Neural crest cell (in vitro differentiated cells): Measurements from ENCODE around the gene RNF224. TPM values are rescaled to one million over a fixed set of nuclear protein-coding genes. Genes with fewer than 3 reads are reported as not detected.

Experiments
- DNase-seq: peaks from one replicate; pipeline ENCODE4 v3.0.0; 2021; ENCODE audit warnings: low read depth, mixed read lengths, low spot score
- H3K27ac Mint-ChIP-seq: one replicate; pipeline ENCODE4 v1.8.0; 2021; ENCODE audit warnings: mild to moderate bottlenecking, mixed read lengths; ENCODE audit not compliant: unreplicated experiment
- H3K27me3 Mint-ChIP-seq: 2 replicates; pipeline ENCODE4 v1.8.0; 2021; ENCODE audit warnings: low read depth, mild to moderate bottlenecking, mixed read lengths
- H3K36me3 Mint-ChIP-seq: 2 replicates; pipeline ENCODE4 v1.8.0; 2021; ENCODE audit warnings: low read depth, mild to moderate bottlenecking, mixed read lengths
- H3K4me1 Mint-ChIP-seq: 2 replicates; pipeline ENCODE4 v1.8.0; 2021; ENCODE audit warnings: mixed read lengths
- H3K4me3 Mint-ChIP-seq: one replicate; pipeline ENCODE4 v1.8.0; 2021; ENCODE audit warnings: mild to moderate bottlenecking, mixed read lengths
- H3K9me3 Mint-ChIP-seq: 2 replicates; pipeline ENCODE4 v1.8.0; 2021; ENCODE audit warnings: mixed read lengths
- total RNA-seq: library from RNA; stranded (reverse); gene quantifications from 2 replicates; pipeline ENCODE4 v1.2.1, GENCODE V29; 2021
- TF ChIP-seq, protein P1 (sequence below): fragments of 200-600 bp; sonication (generic); conservative IDR thresholded peaks from 2 replicates; pipeline ENCODE4 v1.5.0; 2021; ENCODE audit warnings: antibody characterized with exemption, mild to moderate bottlenecking

The RNF224 gene
- total RNA-seq, 1 donor from 2014 or later: not detected

DNA sequence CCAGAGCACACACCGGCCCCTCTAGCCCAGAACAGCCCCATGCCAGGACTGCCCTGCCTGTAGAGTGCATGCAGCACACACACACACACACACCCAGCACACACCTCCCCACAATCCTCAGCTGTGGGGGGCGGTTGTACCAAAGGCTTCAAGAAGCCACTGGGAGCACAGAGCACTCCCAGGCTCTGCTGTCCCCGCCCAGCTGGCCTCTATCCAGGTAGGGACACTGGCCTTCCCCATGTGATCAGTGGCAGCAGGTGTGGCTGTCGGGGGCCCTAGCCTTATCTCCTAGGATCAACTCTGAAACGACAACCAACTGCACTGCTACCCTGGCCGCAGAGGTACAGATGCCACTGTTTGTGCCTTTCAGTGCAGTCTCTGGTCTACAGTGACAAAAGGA, 40.9 kb upstream of the RNF224 start:
- TF ChIP-seq, protein P1, sequence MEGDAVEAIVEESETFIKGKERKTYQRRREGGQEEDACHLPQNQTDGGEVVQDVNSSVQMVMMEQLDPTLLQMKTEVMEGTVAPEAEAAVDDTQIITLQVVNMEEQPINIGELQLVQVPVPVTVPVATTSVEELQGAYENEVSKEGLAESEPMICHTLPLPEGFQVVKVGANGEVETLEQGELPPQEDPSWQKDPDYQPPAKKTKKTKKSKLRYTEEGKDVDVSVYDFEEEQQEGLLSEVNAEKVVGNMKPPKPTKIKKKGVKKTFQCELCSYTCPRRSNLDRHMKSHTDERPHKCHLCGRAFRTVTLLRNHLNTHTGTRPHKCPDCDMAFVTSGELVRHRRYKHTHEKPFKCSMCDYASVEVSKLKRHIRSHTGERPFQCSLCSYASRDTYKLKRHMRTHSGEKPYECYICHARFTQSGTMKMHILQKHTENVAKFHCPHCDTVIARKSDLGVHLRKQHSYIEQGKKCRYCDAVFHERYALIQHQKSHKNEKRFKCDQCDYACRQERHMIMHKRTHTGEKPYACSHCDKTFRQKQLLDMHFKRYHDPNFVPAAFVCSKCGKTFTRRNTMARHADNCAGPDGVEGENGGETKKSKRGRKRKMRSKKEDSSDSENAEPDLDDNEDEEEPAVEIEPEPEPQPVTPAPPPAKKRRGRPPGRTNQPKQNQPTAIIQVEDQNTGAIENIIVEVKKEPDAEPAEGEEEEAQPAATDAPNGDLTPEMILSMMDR: no peak
- Mint-ChIP-seq H3K27ac (no peak overlapping the region), H3K4me3 (peak overlapping the region; percentile 90)

GRCh38 chr9:137187386-137187785, 39.9 kb upstream of the RNF224 start:
- no peak overlapping the region for H3K27ac Mint-ChIP-seq
- peaks cover 21% of the 10 kb centered on the region for H3K4me1 Mint-ChIP-seq
- no peak for DNase-seq
- TF ChIP-seq, protein P1: no peak
- H3K9me3 Mint-ChIP-seq: no peaks in the 10 kb centered on the region
- H3K27me3 Mint-ChIP-seq: no peaks in the 10 kb centered on the region
- no peaks in the 10 kb centered on the region for H3K36me3 Mint-ChIP-seq
- H3K4me3 Mint-ChIP-seq: peak overlapping the region; percentile 90

More for the DNA sequence above, 40.9 kb upstream of the RNF224 start:
- no peak for DNase-seq
- no peaks in the 10 kb centered on the region for H3K36me3 Mint-ChIP-seq
- H3K4me1 Mint-ChIP-seq: peaks cover 21% of the 10 kb centered on the region
- no peaks in the 10 kb centered on the region for H3K9me3 Mint-ChIP-seq
- no peaks in the 10 kb centered on the region for H3K27me3 Mint-ChIP-seq

GRCh38 chr9:137188086-137188489, 39.2 kb upstream of the RNF224 start:
- peaks cover 21% of the 10 kb centered on the region for H3K4me1 Mint-ChIP-seq
- H3K27me3 Mint-ChIP-seq: no peaks in the 10 kb centered on the region
- H3K36me3 Mint-ChIP-seq: no peaks in the 10 kb centered on the region
- peak overlapping the region; percentile 90 for H3K4me3 Mint-ChIP-seq
- TF ChIP-seq, protein P1: no peak
- no peak for DNase-seq
- peak overlapping the region; percentile 81 for H3K27ac Mint-ChIP-seq
- H3K9me3 Mint-ChIP-seq: no peaks in the 10 kb centered on the region

- no peaks in the 10 kb centered on the region for H3K36me3 Mint-ChIP-seq
- H3K27me3 Mint-ChIP-seq: no peaks in the 10 kb centered on the region
- no peaks in the 10 kb centered on the region for H3K9me3 Mint-ChIP-seq
- peaks cover 21% of the 10 kb centered on the region for H3K4me1 Mint-ChIP-seq
- TF ChIP-seq, protein P1: peak; percentile 57
- H3K4me3 Mint-ChIP-seq: peak within 1 kb of the TSS; percentile 96
- H3K27ac Mint-ChIP-seq: peak within 1 kb of the TSS; percentile 98
- DNase-seq: peak; percentile 94
Observed at GRCh38 chr9:137188490-137189296, 38.6 kb upstream of the RNF224 start, which contains the start of the genes ANAPC2 and SSNA1. ANAPC2 (minus strand) TSS chr9:137188560; CDS start chr9:137188532, 28 bp downstream. SSNA1 (plus strand) TSS chr9:137188676; CDS start chr9:137188727, 51 bp downstream.

DNA sequence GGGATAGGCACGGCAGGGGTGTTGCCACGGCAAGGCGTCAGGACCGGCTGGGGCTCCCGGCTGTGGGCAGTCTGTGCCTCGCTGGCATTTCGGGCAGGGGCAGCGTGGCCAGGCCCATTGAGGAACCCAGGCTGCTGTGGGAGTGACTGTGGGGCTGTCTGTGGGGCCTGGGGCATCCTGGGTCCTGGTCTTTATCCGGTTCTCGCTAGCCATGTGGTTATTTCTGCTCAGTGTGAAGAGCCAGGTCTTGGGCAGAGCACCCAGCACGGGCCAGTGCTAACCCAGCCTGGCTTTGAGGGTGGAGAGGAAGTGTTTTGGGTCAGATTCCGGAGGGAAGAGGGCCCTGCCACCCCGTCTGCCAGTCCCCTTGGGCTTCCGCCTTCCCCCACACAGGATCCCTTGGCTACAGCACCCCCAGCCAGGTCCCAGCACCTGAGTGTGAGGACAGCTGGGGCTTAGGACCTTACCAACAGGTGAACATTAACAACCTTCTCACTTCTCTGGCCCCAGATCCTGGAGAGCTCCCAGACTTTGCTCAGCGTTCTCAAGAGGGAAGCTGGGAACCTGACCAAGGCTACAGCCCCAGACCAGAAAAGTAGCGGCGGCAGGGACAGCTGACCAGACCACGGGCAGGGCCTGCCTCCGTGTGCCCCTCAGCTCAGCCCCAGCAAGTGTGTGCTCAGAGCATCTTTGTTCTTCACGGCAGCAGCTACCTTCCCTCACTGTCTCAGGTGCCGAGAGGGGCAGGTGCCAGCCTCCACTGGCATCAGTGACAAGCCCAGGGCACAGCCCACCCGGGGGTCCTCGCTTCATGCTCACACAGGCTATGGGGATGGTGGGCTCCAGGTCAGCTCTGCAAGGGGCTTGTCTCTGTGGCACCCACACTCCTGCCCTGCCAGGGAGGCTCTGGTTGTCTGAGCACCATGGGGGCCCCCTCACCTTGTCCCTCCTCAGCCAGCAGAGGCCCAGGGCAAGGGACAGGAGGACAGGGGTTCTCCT, 37.7 kb upstream of the RNF224 start:
- H3K36me3 Mint-ChIP-seq: no peaks in the 10 kb centered on the region
- TF ChIP-seq, protein P1: no peak
- no peaks in the 10 kb centered on the region for H3K9me3 Mint-ChIP-seq

More for the DNA sequence above, 37.7 kb upstream of the RNF224 start:
- Mint-ChIP-seq H3K4me1 (peaks cover 21% of the 10 kb centered on the region), H3K27me3 (no peaks in the 10 kb centered on the region), H3K4me3 (peak overlapping the region; percentile 96), H3K27ac (peak overlapping the region; percentile 98)
- DNase-seq: no peak
